Measurements from ENCODE around the gene JARID2. TPM values are rescaled to one million over a fixed set of nuclear protein-coding genes. Genes with fewer than 3 reads are reported as not detected.

JARID2 gene
- total and polyA plus RNA-seq, 8 donors, result 2.4 to 42.6 (median 11.5) TPM

DNA sequence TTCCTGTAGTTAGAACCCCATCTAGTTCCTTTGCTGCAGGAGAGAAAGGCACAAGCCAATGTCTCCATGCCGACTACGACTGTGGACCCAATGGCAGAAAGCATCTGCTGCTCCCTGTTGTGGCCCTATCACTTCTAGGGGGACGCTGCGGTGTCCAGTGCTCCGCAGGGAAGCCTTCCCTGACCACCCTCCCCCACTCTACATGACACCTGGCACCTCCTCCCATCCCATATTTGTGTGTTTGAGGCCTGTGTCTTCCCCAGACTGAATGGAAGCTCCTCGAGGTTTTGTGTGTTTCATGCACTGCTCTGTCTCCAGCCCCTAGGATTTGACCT is 257.4 kb downstream of the JARID2 start:
- H3K36me3 ChIP-seq, result peaks cover 15 to 79% (median 63%) of the 10 kb centered on the region in 4 donors
- no peak for TF ChIP-seq CTCF (IDR thresholded peaks at IDR 0.05)
- no peak for TF ChIP-seq POLR2AphosphoS5 (IDR thresholded peaks at IDR 0.05)
- TF ChIP-seq EP300 (IDR thresholded peaks at IDR 0.05), result no peak
- no peak for TF ChIP-seq POLR2A (IDR thresholded peaks at IDR 0.05)
- intact Hi-C loops (cut with DNase I; ENCODE audit: low total_unique reads), result loop anchor here (10.0 kb wide), 1 partner anchor 121 kb away; no protein-coding TSS in a partner anchor
- DNase-seq, result no peak
- no peak overlapping the region for H3K27ac ChIP-seq
- H3K9me3 ChIP-seq, result no peaks in the 10 kb centered on the region
- H3K4me1 ChIP-seq, result peaks cover 16 to 50% (median 29%) of the 10 kb centered on the region in 4 donors
- WGBS, 5 donors, result 86 to 95% (median 92%) methylated on average over 6 of the region's 6 CpGs
- H3K4me3 ChIP-seq, result no peak overlapping the region
- no peaks in the 10 kb centered on the region for H3K27me3 ChIP-seq

- H3K36me3 ChIP-seq, result peaks cover 21 to 86% (median 65%) of the 10 kb centered on the region in 4 donors
- no peaks in the 10 kb centered on the region for H3K27me3 ChIP-seq
- peak overlapping the region in 1 of 4 donors; percentile 17 for H3K4me3 ChIP-seq
- peak overlapping the region in 4 of 5 donors; percentile 38 to 81 (median 66) for H3K27ac ChIP-seq
- intact Hi-C loops (cut with DNase I; ENCODE audit: low total_unique reads), result loop anchor here (10.0 kb wide), 1 partner anchor 121 kb away; no protein-coding TSS in a partner anchor
- no peak for TF ChIP-seq EP300 (IDR thresholded peaks at IDR 0.05)
- TF ChIP-seq CTCF (IDR thresholded peaks at IDR 0.05), result no peak
- TF ChIP-seq POLR2AphosphoS5 (IDR thresholded peaks at IDR 0.05), result no peak
- no peak for TF ChIP-seq POLR2A (IDR thresholded peaks at IDR 0.05)
- WGBS, 5 donors, result 75 to 92% (median 90%) methylated on average over 12 of the region's 12 CpGs
- peaks cover 16 to 54% (median 29%) of the 10 kb centered on the region in 4 donors for H3K4me1 ChIP-seq
- peak in 1 of 2 donors; percentile 52 for DNase-seq
- no peaks in the 10 kb centered on the region for H3K9me3 ChIP-seq
Measured at GRCh38 chr6:15504040-15504495, 258.2 kb downstream of the JARID2 start.

DNA sequence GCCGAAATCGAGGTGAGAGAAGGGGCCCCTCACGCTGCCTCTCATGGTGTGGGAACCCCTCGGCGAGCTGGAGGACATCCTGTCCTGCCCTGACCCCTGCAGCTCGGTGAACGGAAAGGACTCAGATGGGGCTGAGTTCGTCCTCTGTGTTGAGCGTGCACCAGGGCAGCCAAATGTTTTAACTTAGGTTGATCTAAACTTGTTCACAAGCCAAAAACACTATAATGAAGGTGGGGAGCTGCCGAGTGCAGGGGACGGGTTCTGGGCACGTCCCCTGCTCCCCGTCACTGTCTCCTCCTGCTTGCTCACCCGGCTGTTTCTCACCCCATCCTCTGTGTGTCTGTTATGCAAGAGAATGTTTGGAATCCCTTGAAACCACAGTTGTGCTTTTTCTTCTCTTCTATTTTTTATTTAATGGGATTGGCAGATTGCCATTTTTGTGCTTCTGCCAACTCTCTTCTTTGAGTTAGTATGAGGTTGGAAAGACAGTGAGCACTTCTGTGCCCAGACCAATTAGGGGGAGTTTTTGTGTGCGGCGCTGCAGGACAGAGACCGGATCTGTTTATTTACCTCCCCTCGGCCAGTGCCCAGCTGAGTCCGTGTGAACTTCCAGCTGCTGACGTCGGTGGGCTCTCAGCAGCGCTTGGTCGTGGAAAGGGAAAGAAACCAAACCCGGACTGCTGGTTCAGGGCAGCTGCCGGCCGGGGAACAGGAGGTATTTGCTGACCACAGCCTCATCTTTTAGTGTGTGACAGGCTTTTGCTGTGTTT is 258.9 kb downstream of the JARID2 start:
- peak; percentile 39 to 89 for DNase-seq
- Histone ChIP-seq H3K27me3 (no peaks in the 10 kb centered on the region), H3K36me3 (peaks cover 27 to 86% (median 68%) of the 10 kb centered on the region in 4 donors), H3K4me1 (peaks cover 16 to 57% (median 29%) of the 10 kb centered on the region in 4 donors), H3K4me3 (peak overlapping the region; percentile 1 to 19 (median 12)), H3K9me3 (no peaks in the 10 kb centered on the region), H3K27ac (peak overlapping the region in 4 of 5 donors; percentile 38 to 81 (median 66))
- TF ChIP-seq CTCF (IDR thresholded peaks at IDR 0.05), result no peak
- TF ChIP-seq POLR2AphosphoS5 (IDR thresholded peaks at IDR 0.05), result no peak
- TF ChIP-seq EP300 (IDR thresholded peaks at IDR 0.05), result no peak
- no peak for TF ChIP-seq POLR2A (IDR thresholded peaks at IDR 0.05)
- 30 to 59% (median 45%) methylated on average over 25 to 26 of the region's 26 CpGs for WGBS, 5 donors
- intact Hi-C loops (cut with DNase I; ENCODE audit: low total_unique reads), result loop anchor here (10.0 kb wide), 1 partner anchor 120 kb away; no protein-coding TSS in a partner anchor

GRCh38 chr6:15505463-15505918 is 259.6 kb downstream of the JARID2 start:
- Histone ChIP-seq H3K27ac (peak overlapping the region in 4 of 5 donors; percentile 23 to 81 (median 66)), H3K4me1 (peaks cover 16 to 57% (median 29%) of the 10 kb centered on the region in 4 donors), H3K4me3 (peak overlapping the region in 2 of 4 donors; percentile 7 to 17), H3K27me3 (no peaks in the 10 kb centered on the region), H3K9me3 (no peaks in the 10 kb centered on the region), H3K36me3 (peaks cover 27 to 91% (median 71%) of the 10 kb centered on the region in 4 donors)
- DNase-seq, result peak in 1 of 2 donors; percentile 29
- TF ChIP-seq CTCF (IDR thresholded peaks at IDR 0.05) (no peak), EP300 (IDR thresholded peaks at IDR 0.05) (no peak), POLR2AphosphoS5 (IDR thresholded peaks at IDR 0.05) (no peak), POLR2A (IDR thresholded peaks at IDR 0.05) (no peak)
- 74 to 87% (median 82%) methylated on average over 16 to 18 of the region's 18 CpGs for WGBS, 5 donors
- intact Hi-C loops (cut with DNase I; ENCODE audit: low total_unique reads), result loop anchor here (10.0 kb wide), 1 partner anchor 119 kb away; no protein-coding TSS in a partner anchor
